ENCODE data around the gene REELD1. TPM values are rescaled to one million over a fixed set of nuclear protein-coding genes. Genes with fewer than 3 reads are reported as not detected.

Gene REELD1
- total RNA-seq: not detected in 2 replicates

GRCh38 chr4:146214238-146214637 is at the start of gene REELD1:
REELD1 (plus strand) TSS chr4:146214538; CDS start chr4:146216953, 2,415 bp downstream.

DNA sequence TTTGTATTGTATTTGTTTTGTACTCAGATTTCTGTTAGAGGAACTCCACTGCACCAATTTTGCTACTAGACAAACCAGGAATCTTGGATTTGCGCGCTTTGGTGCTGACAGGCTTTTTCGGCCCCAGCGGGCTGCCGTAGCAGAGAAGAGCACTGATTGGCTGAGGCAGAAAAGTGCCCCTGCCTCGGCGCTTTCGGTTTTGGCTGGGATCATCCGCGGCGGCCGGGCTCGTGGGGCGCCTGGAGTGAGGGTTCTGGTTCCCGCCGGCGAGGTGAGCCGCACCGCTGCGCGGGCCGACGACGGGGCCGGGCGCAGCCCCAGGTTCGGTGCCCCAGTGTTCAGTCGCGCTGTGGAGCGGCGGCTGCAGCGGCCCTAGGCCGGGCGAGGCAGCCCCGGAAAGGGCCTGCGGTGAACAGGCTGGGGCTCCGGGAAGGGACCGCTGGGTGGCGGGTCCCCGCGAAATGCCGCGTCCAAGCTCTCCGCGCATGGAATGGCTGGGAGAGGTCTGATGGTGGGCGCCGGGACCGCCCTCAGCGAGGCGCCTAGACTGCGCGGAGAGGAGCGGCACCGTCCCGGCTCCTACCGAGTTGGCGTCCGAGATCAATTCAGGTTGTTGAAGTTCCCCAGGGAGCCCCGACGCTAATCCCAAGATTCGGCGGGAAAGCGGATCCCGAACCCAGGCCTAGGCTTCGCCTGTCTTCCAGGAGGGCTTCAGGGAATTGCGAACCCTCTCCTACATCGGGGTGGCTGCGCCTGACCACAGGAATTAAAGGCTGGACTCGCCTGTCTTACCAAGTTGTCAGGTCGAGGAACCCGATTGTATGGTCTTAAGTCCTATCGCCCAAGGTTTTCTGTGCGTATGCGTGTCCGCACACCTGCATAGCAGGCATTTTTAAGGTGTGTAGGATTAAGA is 38.5 kb upstream of the REELD1 start, which contains the start of gene LSM6:
Gene LSM6 (plus strand): TSS at position 178 of the 913 bp plus-strand sequence. CDS start 7,204 bp downstream, outside the sequence.

Other genes starting within 250 kb of the REELD1 start
- gene LSM6, start 38.8 kb upstream of the REELD1 start, total RNA-seq: 23.3 and 30.3 TPM in 2 replicates